PC-3 (cell line): ENCODE results near the gene GSC2. TPM values are rescaled to one million over a fixed set of nuclear protein-coding genes. Genes with fewer than 3 reads are reported as not detected.

Experiments
- ATAC-seq: fragments of 200-7000 bp; cut with Tn5 transposase; 2 replicates; pipeline ENCODE4 v1.9.1; 2020; ENCODE audit warnings: mild to moderate bottlenecking, moderate library complexity
- BruUV-seq: library from RNA; stranded (reverse); fragments of 400-500 nt; replicated peaks from 2 replicates; lab custom pipeline; 2021; lab: Mats Ljungman, UMichigan
- CTCF ChIA-PET: fragments of 300-600 bp; sonication (Branson Sonifier 250); formaldehyde crosslinking; loops from one replicate; lab custom pipeline; 2022; ENCODE audit warnings: antibody characterized with exemption; lab: Charles Lee
- POLR2A ChIA-PET: fragments of 300-600 bp; sonication (Branson Sonifier 250); formaldehyde crosslinking; loops from one replicate; lab custom pipeline; 2022; ENCODE audit warnings: antibody characterized with exemption; ENCODE audit not compliant: unreplicated experiment; lab: Charles Lee
- DNase-seq: peaks from one replicate; pipeline ENCODE4 v3.0.0-alpha.2; 2015
- H2AFZ ChIP-seq: fragments of 300-600 bp; sonication (generic); 2 replicates; pipeline ENCODE4 v1.6.0; 2016; ENCODE audit warnings: antibody characterized with exemption, low read length
- H3F3A ChIP-seq: fragments of 300-600 bp; sonication (generic); one replicate; pipeline ENCODE4 v1.6.0; 2017; ENCODE audit warnings: antibody characterized with exemption, low read length, control low read depth, mild to moderate bottlenecking; ENCODE audit not compliant: unreplicated experiment
- H3K27ac ChIP-seq: fragments of 300-600 bp; sonication (generic); 2 replicates; pipeline ENCODE4 v1.5.1; 2016; ENCODE audit warnings: mild to moderate bottlenecking, low read length
- H3K27me3 ChIP-seq: fragments of 300-600 bp; sonication (generic); 2 replicates; pipeline ENCODE4 v1.6.1; 2016; ENCODE audit warnings: low read length, mixed read lengths
- H3K36me3 ChIP-seq: fragments of 300-600 bp; sonication (generic); 2 replicates; pipeline ENCODE4 v1.6.1; 2016; ENCODE audit warnings: low read depth, mixed run types, low read length, mixed read lengths
- H3K4me1 ChIP-seq: fragments of 300-600 bp; sonication (generic); 2 replicates; pipeline ENCODE4 v1.5.1; 2016; ENCODE audit warnings: low read length; ENCODE audit not compliant: insufficient read depth
- H3K4me2 ChIP-seq: fragments of 300-600 bp; sonication (generic); 2 replicates; pipeline ENCODE4 v1.6.0; 2016; ENCODE audit warnings: low read length
- H3K4me3 ChIP-seq: fragments of 300-600 bp; sonication (generic); 2 replicates; pipeline ENCODE4 v1.5.1; 2016; ENCODE audit warnings: mild to moderate bottlenecking, low read length, mixed read lengths
- H3K79me2 ChIP-seq: fragments of 300-600 bp; sonication (generic); 2 replicates; pipeline ENCODE4 v1.6.1; 2017; ENCODE audit warnings: low read length, mixed read lengths
- H3K9ac ChIP-seq: fragments of 300-600 bp; sonication (generic); 2 replicates; pipeline ENCODE4 v1.6.0; 2016; ENCODE audit warnings: mild to moderate bottlenecking, low read length
- H3K9me2 ChIP-seq: fragments of 300-600 bp; sonication (generic); replicated peaks from 2 replicates; pipeline ENCODE4 v1.6.1; 2016; ENCODE audit warnings: mixed run types, low read length, mixed read lengths
- H3K9me3 ChIP-seq: fragments of 300-600 bp; sonication (generic); 2 replicates; pipeline ENCODE4 v1.6.1; 2016; ENCODE audit warnings: low read length, mixed read lengths
- H4K20me1 ChIP-seq: fragments of 300-600 bp; sonication (generic); 2 replicates; pipeline ENCODE4 v1.6.1; 2016; ENCODE audit warnings: low read length, mixed read lengths
- CTCF ChIP-seq: fragments of 300-600 bp; sonication (generic); conservative IDR thresholded peaks from 2 replicates; pipeline ENCODE4 v1.5.1; 2017; ENCODE audit warnings: antibody characterized with exemption, low read depth, mild to moderate bottlenecking, low read length
- EZH2 ChIP-seq: fragments of 300-600 bp; sonication (generic); IDR thresholded peaks from one replicate; pipeline ENCODE4 v1.6.1; 2017; ENCODE audit warnings: antibody characterized with exemption, mild to moderate bottlenecking, low read length; ENCODE audit not compliant: unreplicated experiment
- EZH2phosphoT487 ChIP-seq: fragments of 300-600 bp; sonication (generic); IDR thresholded peaks from 2 replicates; pipeline ENCODE4 v1.6.1; 2018; ENCODE audit warnings: mild to moderate bottlenecking, antibody characterized with exemption, low read length, borderline replicate concordance
- intact Hi-C: fragments of 100-400 bp; cut with micrococcal nuclease; formaldehyde crosslinking; loops from 2 replicates; pipeline ENCODE4 v1.9.0; 2023
- total RNA-seq: library from RNA; depleted of rRNA; stranded (reverse); fragments of >200 nt; gene quantifications from 2 replicates; pipeline ENCODE4 v1.2.3, GENCODE V29; 2014

Gene GSC2
- total RNA-seq, 1 experiment from 2014 or later, result not detected

GRCh38 chr22:19120829-19121630, 29.1 kb downstream of the GSC2 start:
- CTCF ChIA-PET, result no interaction called here
- Histone ChIP-seq H3K36me3 (no peaks in the 10 kb centered on the region), H3K79me2 (peaks cover 58% of the 10 kb centered on the region), H3K9me3 (no peaks in the 10 kb centered on the region), H3K9me2 (no peaks in the 10 kb centered on the region), H3F3A (no peaks in the 10 kb centered on the region), H3K4me2 (peak overlapping the region; percentile 90), H2AFZ (no peak overlapping the region), H3K4me1 (peaks cover 13% of the 10 kb centered on the region), H3K27me3 (no peaks in the 10 kb centered on the region), H4K20me1 (peaks cover 35% of the 10 kb centered on the region; the same call in 1 of the 2 replicates), H3K27ac (peak overlapping the region; percentile 20; the same call in 1 of the 2 replicates), H3K4me3 (peak overlapping the region; percentile 96), H3K9ac (peak overlapping the region; percentile 78)
- POLR2A ChIA-PET, result interaction anchor here (0.6 kb wide), 1 partner anchor 35 kb away, joined by 7 read pairs; no protein-coding TSS in a partner anchor
- BruUV-seq, result TSS peak; percentile 53
- ATAC-seq (peak; percentile 75), DNase-seq (peak; percentile 76)
- TF ChIP-seq CTCF (no peak), EZH2phosphoT487 (no peak), EZH2 (no peak)
- intact Hi-C loops, result no loop called here

- intact Hi-C loops, result no loop called here
- no peak overlapping the region for H3K4me3 ChIP-seq
- peaks cover 13% of the 10 kb centered on the region for H3K4me1 ChIP-seq
- peak overlapping the region; percentile 90 for H3K4me2 ChIP-seq
- no peak for TF ChIP-seq CTCF
- ChIA-PET POLR2A (no interaction called here), CTCF (no interaction called here)
- DNase-seq (no peak), ATAC-seq (no peak)
- no peaks in the 10 kb centered on the region for H3K9me2 ChIP-seq
- no peak overlapping the region for H2AFZ ChIP-seq
- H3F3A ChIP-seq, result no peaks in the 10 kb centered on the region
- H3K27me3 ChIP-seq, result no peaks in the 10 kb centered on the region
- peaks cover 68% of the 10 kb centered on the region for H3K79me2 ChIP-seq
- peaks cover 46% of the 10 kb centered on the region; the same call in 1 of the 2 replicates for H4K20me1 ChIP-seq
- H3K36me3 ChIP-seq, result no peaks in the 10 kb centered on the region
- H3K27ac ChIP-seq, result no peak overlapping the region
- no TSS peak for BruUV-seq
- no peak overlapping the region for H3K9ac ChIP-seq
- H3K9me3 ChIP-seq, result no peaks in the 10 kb centered on the region
These were observed 30.1 kb downstream of the GSC2 start for GRCh38 chr22:19119949-19120348.

- H3K9me3 ChIP-seq, result no peaks in the 10 kb centered on the region
- no peak overlapping the region for H2AFZ ChIP-seq
- H3K27ac ChIP-seq, result no peak overlapping the region
- no peak overlapping the region for H3K4me2 ChIP-seq
- no peak for TF ChIP-seq EZH2phosphoT487
- TF ChIP-seq CTCF, result no peak
- TF ChIP-seq EZH2, result no peak
- BruUV-seq, result no TSS peak
- intact Hi-C loops, result no loop called here
- DNase-seq, result no peak
- no peaks in the 10 kb centered on the region for H3F3A ChIP-seq
- peaks cover 50% of the 10 kb centered on the region; the same call in 1 of the 2 replicates for H4K20me1 ChIP-seq
- H3K9me2 ChIP-seq, result no peaks in the 10 kb centered on the region
- H3K27me3 ChIP-seq, result no peaks in the 10 kb centered on the region
- H3K4me3 ChIP-seq, result no peak overlapping the region
- H3K9ac ChIP-seq, result no peak overlapping the region
- ATAC-seq, result no peak
- H3K4me1 ChIP-seq, result peaks cover 13% of the 10 kb centered on the region
- CTCF ChIA-PET, result no interaction called here
- H3K36me3 ChIP-seq, result no peaks in the 10 kb centered on the region
- peaks cover 83% of the 10 kb centered on the region for H3K79me2 ChIP-seq
- POLR2A ChIA-PET, result no interaction called here
These were observed 31.7 kb downstream of the GSC2 start for GRCh38 chr22:19118329-19118880.
